Chondrocyte (in vitro differentiated cells): Measurements from ENCODE around the gene RARB. TPM values are rescaled to one million over a fixed set of nuclear protein-coding genes. Genes with fewer than 3 reads are reported as not detected.
A peak's percentile ranks its signal among the peaks of the same experiment; 100 is the strongest.

ENCODE experiments used
- DNase-seq: peaks from one replicate; pipeline ENCODE4 v3.0.0; 2021; ENCODE audit warnings: mixed read lengths, low spot score
- H3K27ac Mint-ChIP-seq: one replicate; pipeline ENCODE4 v1.8.0; 2021; ENCODE audit warnings: mild to moderate bottlenecking, moderate library complexity, mixed read lengths; ENCODE audit not compliant: unreplicated experiment
- H3K27me3 Mint-ChIP-seq: 2 replicates; pipeline ENCODE4 v1.8.0; 2021; ENCODE audit warnings: low read depth, mixed read lengths
- H3K36me3 Mint-ChIP-seq: 2 replicates; pipeline ENCODE4 v1.8.0; 2021; ENCODE audit warnings: low read depth, mixed read lengths
- H3K4me1 Mint-ChIP-seq: 2 replicates; pipeline ENCODE4 v1.8.0; 2021; ENCODE audit warnings: low read depth, mild to moderate bottlenecking, mixed read lengths
- H3K4me3 Mint-ChIP-seq: one replicate; pipeline ENCODE4 v1.8.0; 2021; ENCODE audit warnings: mild to moderate bottlenecking, moderate library complexity, mixed read lengths; ENCODE audit not compliant: unreplicated experiment
- H3K9me3 Mint-ChIP-seq: 2 replicates; pipeline ENCODE4 v1.8.0; 2021; ENCODE audit warnings: low read depth, mixed read lengths
- CTCF ChIP-seq: fragments of 200-600 bp; sonication (generic); IDR thresholded peaks from 2 replicates; pipeline ENCODE4 v1.5.0; 2021; ENCODE audit warnings: antibody characterized with exemption, mild to moderate bottlenecking, moderate library complexity
- total RNA-seq: library from RNA; stranded (reverse); gene quantifications from 3 replicates; pipeline ENCODE4 v1.2.1, GENCODE V29; 2021

Gene RARB
- total RNA-seq, 1 donor from 2014 or later = 5.9 TPM

GRCh38 chr3:25589783-25590258, 161.8 kb downstream of the RARB start:
- no peak overlapping the region for H3K4me3 Mint-ChIP-seq
- H3K27me3 Mint-ChIP-seq = no peaks in the 10 kb centered on the region
- no peak for DNase-seq
- TF ChIP-seq CTCF = no peak
- H3K4me1 Mint-ChIP-seq = peaks cover 67% of the 10 kb centered on the region
- no peaks in the 10 kb centered on the region for H3K36me3 Mint-ChIP-seq
- H3K9me3 Mint-ChIP-seq = peaks cover 8% of the 10 kb centered on the region
- peak overlapping the region; percentile 64 for H3K27ac Mint-ChIP-seq

- DNase-seq = no peak
- peak; percentile 68 for TF ChIP-seq CTCF
- H3K36me3 Mint-ChIP-seq = no peaks in the 10 kb centered on the region
- H3K27ac Mint-ChIP-seq = peak overlapping the region; percentile 93
- H3K9me3 Mint-ChIP-seq = peaks cover 8% of the 10 kb centered on the region
- H3K27me3 Mint-ChIP-seq = no peaks in the 10 kb centered on the region
- peaks cover 52% of the 10 kb centered on the region for H3K4me1 Mint-ChIP-seq
- H3K4me3 Mint-ChIP-seq = no peak overlapping the region
Observed at GRCh38 chr3:25592510-25592968, 164.5 kb downstream of the RARB start.

- H3K27me3 Mint-ChIP-seq = no peaks in the 10 kb centered on the region
- peak overlapping the region; percentile 93 for H3K27ac Mint-ChIP-seq
- peaks cover 4% of the 10 kb centered on the region for H3K9me3 Mint-ChIP-seq
- no peak for TF ChIP-seq CTCF
- peaks cover 48% of the 10 kb centered on the region for H3K4me1 Mint-ChIP-seq
- peaks cover 1% of the 10 kb centered on the region for H3K36me3 Mint-ChIP-seq
- H3K4me3 Mint-ChIP-seq = no peak overlapping the region
- DNase-seq = no peak
Observed at GRCh38 chr3:25593001-25593400, 164.9 kb downstream of the RARB start.

GRCh38 chr3:25594007-25594502, 166.0 kb downstream of the RARB start:
- no peak for DNase-seq
- H3K27ac Mint-ChIP-seq = peak overlapping the region; percentile 42
- no peaks in the 10 kb centered on the region for H3K27me3 Mint-ChIP-seq
- H3K36me3 Mint-ChIP-seq = peaks cover 5% of the 10 kb centered on the region
- H3K4me3 Mint-ChIP-seq = no peak overlapping the region
- peaks cover 40% of the 10 kb centered on the region for H3K4me1 Mint-ChIP-seq
- no peaks in the 10 kb centered on the region for H3K9me3 Mint-ChIP-seq
- peak; percentile 96 for TF ChIP-seq CTCF

GRCh38 chr3:25597535-25598101, 169.6 kb downstream of the RARB start:
- Mint-ChIP-seq H3K4me3 (no peak overlapping the region), H3K36me3 (peaks cover 5% of the 10 kb centered on the region), H3K27ac (no peak overlapping the region), H3K4me1 (peaks cover 16% of the 10 kb centered on the region), H3K9me3 (no peaks in the 10 kb centered on the region), H3K27me3 (no peaks in the 10 kb centered on the region)
- DNase-seq = no peak
- TF ChIP-seq CTCF = no peak
